Skin epidermis (tissue), 12 donors: Measurements from ENCODE around the gene LANCL2.
"Not testable (repeated sequence)": the region's sequence is repeated elsewhere in the genome, so short reads cannot be mapped to it uniquely, and the experiment has no call there.

ENCODE experiments used
- H3K27ac ChIP-seq, 21 experiments: fragments of 200-600 bp; sonication (generic) in 11 of 21; one replicate each; pipeline ENCODE4 v1.5.0; 2020; ENCODE audit warnings: mild to moderate bottlenecking in 3 of 21, inconsistent platforms in 2 of 21, moderate library complexity in 2 of 21
- H3K4me3 ChIP-seq, 7 experiments: fragments of 200-600 bp; sonication (generic) in 2 of 7; one replicate each; pipeline ENCODE4 v1.5.0; 2020; ENCODE audit warnings: inconsistent platforms in 2 of 7, mild to moderate bottlenecking in 2 of 7, moderate library complexity in 1 of 7

The LANCL2 gene

DNA sequence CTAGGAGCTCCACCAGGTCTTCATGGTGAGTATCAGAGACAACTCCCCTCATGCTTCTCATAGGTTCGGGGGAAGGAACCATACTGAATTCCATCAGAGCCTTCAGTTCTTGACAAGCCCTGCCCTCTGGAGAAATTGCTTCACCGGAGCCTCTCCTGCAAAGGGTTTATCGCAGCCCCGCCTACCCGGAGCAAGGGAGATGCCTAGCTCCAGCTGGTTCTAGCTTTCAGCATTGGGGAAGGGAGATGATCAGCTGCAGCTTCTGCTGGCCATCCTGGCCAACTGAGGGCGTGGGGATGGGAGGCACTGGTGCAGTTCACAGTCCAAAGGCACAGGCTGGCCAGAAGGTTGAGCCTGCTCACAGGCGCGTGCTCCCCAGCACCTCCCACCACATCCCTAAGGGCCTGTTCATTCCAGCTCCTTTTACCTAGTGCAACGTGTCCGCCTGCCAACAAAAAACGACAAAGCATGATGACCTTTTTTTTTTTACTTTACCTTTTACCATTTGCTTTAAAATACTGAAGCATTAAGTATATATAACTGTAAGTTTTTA is 31.2 kb downstream of the LANCL2 start:
- Histone ChIP-seq H3K27ac (no peak overlapping the region), H3K4me3 (no peak overlapping the region)

DNA sequence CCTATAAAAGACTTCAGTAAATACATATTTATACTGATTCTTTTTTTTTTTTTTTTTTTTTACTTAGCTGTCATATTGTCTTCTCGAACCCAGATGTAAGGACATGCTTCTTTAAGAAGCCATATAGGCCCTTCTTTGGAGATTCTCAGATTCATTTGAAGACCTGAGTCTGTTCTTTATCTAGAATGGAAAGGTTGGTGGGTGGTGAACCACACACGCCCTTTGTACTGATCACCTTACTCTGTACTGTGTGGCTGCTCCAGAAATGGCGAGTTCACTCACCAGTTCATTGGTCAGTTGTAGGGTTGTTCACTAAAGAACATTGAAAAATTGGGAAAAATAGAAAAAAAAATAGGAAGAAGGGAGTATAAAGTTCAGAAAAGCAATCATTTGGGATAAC is 32.5 kb downstream of the LANCL2 start:
- Histone ChIP-seq H3K4me3 (no peak overlapping the region), H3K27ac (no peak overlapping the region)

DNA sequence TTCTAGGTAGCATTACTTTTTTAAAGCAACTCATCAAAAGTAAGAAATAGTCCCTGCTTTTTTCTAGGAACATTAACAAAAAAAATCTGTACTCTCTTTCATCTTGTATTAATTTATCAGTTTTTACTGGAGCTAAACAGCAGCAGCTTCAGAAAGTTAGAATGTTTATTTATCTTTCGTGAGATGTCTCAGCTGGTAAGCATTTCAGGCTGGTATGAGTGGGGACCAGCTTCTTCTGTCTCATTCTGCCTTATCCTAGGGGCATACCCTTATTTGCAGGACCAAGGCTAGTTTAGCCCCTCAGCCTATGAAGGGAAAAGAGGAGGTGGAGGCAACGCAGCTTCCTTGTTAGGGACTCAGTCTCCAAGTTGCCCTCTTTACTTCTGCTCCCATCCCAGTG is 35.1 kb downstream of the LANCL2 start:
- Histone ChIP-seq H3K4me3 (no peak overlapping the region), H3K27ac (no peak overlapping the region)

DNA sequence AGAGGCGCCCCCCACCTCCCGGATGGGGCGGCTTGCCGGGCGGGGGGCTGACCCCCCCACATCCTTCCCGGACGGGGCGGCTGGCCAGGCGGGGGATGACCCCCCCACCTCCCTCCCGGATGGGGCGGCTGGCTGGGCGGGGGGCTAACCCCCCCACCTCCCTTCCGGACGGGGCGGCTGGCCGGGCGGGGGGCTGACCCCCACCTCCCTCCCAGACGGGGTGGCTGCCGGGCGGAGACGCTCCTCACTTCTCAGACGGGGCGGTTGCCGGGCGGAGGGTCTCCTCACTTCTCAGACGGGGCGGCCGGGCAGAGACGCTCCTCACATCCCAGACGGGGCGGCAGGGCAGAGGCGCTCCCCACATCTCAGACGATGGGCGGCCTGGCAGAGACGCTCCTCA is 37.4 kb downstream of the LANCL2 start:
- H3K27ac ChIP-seq, result not testable (repeated sequence)

DNA sequence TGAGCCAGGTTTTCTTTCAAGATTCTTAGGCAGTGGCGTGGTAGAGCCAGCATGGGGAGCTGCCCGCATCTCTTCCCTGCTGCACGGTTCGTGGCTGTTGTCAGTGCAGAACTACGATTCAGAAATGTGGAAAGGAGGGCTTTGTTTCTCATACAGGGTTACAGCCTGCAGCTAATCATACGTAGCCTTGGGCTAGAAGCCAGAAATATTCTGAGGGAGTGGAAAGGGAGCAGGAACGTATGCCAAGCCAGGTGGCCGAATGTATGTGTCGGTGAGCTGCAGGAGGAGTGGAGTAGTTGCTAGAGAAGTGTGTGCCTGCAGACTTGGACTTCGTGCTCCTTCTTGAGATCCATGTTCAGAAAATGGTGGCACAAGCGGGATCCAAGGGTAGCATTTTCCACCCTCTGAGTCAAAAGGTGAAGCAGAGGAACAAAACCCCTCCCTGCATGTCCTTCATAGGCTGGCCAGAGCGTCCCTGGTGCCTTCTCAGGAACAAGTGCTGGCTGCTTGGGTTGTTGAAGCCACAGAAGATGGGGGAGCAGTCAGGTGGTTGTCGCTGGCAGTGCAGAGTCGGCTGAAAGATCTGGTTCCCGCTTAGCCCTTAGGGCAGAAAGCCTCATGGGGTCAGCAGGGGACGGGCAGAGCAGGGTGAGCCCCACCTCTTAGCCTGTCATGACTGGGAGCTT is 40.9 kb downstream of the LANCL2 start:
- H3K27ac ChIP-seq, result no peak overlapping the region

More for the DNA sequence above, 37.4 kb downstream of the LANCL2 start:
- H3K4me3 ChIP-seq, result not testable (repeated sequence)

GRCh38 chr7:55409482-55410225 is 44.5 kb downstream of the LANCL2 start:
- H3K4me3 ChIP-seq, result no peak overlapping the region
- H3K27ac ChIP-seq, result no peak overlapping the region

More for the DNA sequence above, 40.9 kb downstream of the LANCL2 start:
- no peak overlapping the region for H3K4me3 ChIP-seq

DNA sequence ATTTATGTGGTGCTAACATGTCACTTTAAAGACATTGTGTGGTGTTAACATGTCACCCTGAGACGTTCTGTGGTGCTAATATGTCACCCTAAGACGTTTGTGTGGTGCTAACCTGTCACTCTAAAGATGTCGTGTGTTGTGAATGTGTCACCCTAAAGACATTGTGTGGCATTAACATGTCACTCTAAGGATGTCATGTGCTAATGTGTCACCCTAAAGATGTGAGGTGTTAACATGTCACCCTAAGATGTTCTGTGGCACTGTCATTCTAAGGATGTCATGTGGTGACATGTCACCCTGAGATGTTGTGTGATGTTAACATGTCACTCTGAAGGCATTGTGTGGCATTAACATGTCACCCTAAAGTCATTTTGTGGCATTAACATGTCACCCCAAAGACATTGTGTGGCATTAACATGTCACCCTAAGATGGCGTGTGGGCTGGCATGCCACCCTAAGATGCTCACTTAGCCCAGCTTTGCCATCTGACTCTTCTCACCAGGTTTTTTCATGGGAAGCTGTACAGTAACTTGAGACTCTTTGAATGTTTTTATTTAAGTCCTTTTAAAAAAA is 45.6 kb downstream of the LANCL2 start:
- Histone ChIP-seq H3K27ac (no peak overlapping the region), H3K4me3 (no peak overlapping the region)

DNA sequence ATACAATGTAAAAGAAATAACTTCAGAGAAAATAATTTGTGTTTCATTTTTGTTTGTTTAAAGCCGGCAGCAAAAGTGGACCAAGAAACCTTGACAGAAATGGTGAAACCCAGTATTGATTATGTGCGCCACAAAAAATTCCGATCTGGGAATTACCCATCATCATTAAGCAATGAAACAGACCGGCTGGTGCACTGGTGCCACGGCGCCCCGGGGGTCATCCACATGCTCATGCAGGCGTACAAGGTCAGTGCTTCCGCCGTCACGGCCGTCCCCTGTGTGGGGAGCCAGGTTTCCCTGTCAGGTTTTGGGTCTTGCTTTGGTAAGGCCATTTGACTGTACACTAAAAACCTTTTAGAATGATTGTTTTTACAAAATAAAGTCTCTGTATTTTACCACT is 46.7 kb downstream of the LANCL2 start:
- Histone ChIP-seq H3K4me3 (no peak overlapping the region), H3K27ac (no peak overlapping the region)

DNA sequence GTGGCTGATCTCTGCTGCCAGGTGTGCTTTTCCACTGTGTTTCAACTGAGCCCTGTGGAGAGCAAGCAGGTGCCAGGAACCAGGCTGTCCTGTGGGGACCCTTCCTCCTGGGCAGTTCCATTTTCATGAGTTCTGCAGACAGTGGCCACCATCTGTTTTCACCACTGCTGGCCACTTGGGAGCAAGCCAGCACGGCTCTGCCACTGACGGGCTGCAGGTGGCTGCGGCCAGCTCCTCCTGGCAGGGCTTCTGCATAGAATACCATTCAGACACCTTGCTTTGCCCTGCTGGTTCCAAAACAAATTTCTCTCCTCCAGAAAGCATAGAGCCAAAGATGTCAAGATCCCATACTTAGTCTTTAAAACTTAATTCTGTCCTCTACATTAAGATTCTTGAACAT is 48.3 kb downstream of the LANCL2 start:
- H3K4me3 ChIP-seq, result no peak overlapping the region
- H3K27ac ChIP-seq, result no peak overlapping the region

DNA sequence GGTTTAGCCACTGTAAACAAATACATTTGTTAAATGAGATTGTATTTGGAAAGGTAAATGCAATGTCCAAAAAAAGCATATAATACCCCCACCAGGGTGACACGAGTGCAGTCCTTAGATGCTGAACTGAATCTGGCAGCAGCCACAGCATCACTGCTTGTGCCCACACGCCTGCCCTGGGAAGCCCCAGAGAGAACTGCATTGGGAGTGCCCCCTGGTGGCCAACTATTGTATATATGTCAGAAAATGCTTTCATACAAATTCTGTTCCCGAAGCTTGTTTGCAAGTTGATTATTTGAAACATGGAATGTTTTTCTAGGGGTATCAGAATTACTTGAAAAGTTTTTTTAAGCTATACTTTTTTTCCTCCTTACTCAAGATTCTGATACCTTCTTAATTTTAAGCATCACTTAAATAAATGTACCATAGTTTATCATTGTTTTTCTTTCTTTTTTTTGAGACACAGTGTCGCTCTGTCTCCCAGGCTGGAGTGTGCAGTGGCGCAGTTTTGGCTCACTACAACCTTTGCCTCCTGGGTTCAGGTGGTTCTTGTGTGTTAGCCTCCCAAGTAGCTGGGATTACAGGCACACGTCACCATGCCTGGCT is 50.1 kb downstream of the LANCL2 start:
- H3K27ac ChIP-seq, result no peak overlapping the region
- H3K4me3 ChIP-seq, result no peak overlapping the region

GRCh38 chr7:55417456-55417855 is 52.3 kb downstream of the LANCL2 start:
- H3K27ac ChIP-seq, result not testable (repeated sequence)

GRCh38 chr7:55420530-55420929 is 55.4 kb downstream of the LANCL2 start:
- H3K27ac ChIP-seq, result no peak overlapping the region

More at GRCh38 chr7:55417456-55417855, 52.3 kb downstream of the LANCL2 start:
- H3K4me3 ChIP-seq, result not testable (repeated sequence)

GRCh38 chr7:55423277-55423711 is 58.2 kb downstream of the LANCL2 start:
- no peak overlapping the region for H3K4me3 ChIP-seq
- no peak overlapping the region for H3K27ac ChIP-seq

More at GRCh38 chr7:55420530-55420929, 55.4 kb downstream of the LANCL2 start:
- no peak overlapping the region for H3K4me3 ChIP-seq

- no peak overlapping the region for H3K27ac ChIP-seq
Observed at GRCh38 chr7:55423891-55424290, 58.8 kb downstream of the LANCL2 start.

GRCh38 chr7:55425141-55425752 is 60.1 kb downstream of the LANCL2 start:
- H3K27ac ChIP-seq, result no peak overlapping the region
- no peak overlapping the region for H3K4me3 ChIP-seq

More at GRCh38 chr7:55423891-55424290, 58.8 kb downstream of the LANCL2 start:
- no peak overlapping the region for H3K4me3 ChIP-seq

GRCh38 chr7:55426676-55427075 is 61.5 kb downstream of the LANCL2 start:
- Histone ChIP-seq H3K27ac (no peak overlapping the region), H3K4me3 (no peak overlapping the region)

DNA sequence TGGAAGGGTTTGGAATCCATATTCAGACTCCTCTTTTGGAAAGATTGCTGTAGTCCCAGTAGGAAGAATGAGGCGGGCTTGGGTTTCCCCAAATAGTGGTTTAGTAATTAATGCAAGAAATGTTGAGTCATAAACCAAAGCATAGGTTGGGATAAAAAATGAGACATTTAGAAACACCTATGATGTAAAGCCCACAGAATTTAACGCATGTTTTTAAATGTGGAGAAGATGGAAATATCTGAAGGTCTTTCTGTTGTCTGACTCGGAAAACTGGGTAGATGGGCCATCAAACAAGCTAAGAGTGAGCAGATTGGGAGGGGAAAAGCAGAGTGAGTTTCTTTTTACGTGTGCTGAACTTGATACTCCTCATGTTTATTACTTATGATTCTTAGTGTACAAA is 62.2 kb downstream of the LANCL2 start:
- no peak overlapping the region for H3K4me3 ChIP-seq
- no peak overlapping the region for H3K27ac ChIP-seq

DNA sequence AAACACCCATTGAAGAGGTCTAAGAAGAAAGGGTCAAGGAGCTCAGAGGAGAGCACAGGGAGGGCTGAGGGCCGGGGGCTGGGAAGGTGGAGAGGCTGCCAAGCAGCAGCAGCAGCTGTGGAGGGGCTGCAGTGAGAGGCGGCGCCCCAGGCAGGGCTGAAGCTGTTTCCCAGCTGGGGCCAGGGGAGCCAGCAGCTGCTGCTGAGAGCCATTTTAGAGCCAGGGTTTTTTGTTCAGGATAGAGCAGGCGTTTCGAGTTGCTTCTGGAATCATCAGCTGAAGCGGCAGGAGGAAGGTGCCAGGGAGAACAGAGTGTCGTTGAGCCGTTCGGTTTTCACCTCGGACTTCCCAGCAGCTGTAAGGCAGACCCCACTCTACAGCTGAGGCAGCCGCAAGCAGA is 62.7 kb downstream of the LANCL2 start:
- H3K27ac ChIP-seq, result no peak overlapping the region
- H3K4me3 ChIP-seq, result no peak overlapping the region

DNA sequence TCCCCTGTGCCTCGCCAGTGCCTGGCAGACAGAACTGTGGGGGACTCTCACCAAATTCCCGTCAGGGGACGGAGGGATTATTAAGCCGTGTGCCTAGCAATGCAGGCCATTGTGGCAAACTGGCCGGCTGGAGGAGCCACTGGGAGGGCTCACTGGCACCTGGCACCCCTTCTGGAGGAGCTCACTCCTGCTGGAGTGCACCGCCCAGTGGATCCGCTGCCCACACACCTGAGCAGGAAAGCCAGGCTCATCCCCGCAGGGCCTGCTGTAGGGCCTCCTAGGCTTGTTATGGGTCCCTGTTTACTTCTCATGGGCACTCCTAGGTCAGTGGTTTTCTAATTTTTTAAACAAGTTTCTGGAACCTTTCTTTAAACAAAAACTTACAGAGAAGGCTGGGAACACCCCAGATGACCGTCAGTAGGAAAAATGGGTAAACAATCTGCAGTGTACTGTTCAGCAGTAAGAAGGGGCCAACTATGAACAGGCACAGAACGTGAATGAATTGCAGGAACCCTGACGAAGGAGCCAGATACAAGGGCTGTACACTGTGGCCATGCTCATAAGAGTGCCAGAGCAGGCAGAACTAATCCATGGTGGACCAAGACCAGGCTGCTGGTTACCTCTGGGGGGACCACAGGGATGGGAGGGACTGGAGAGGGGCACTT is 64.8 kb downstream of the LANCL2 start:
- Histone ChIP-seq H3K4me3 (no peak overlapping the region), H3K27ac (no peak overlapping the region)
